ENCODE measurements around the gene HRH1.

The HRH1 gene

DNA sequence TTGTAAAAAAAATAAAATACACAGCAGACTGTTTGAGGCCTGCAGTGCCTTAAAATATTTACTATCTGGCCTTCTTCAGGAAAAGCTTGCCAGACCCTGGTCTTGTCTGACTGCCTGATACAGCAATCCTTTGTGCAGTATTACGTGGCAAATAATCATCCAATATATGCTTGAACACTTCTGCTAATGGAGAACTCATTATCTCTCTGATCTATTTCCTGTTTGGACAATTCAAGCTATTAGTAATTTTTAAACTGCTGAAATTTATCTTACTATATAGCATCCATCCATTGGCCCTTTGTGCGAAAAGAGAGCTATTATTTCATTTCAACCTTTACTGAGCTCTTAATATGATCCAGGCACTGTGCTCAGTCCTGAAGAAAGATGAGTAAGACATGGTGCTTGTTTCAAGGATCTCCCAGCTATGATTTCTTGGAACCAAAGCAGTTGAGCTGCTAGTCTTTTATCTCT is 133.8 kb downstream of the HRH1 start:
- in situ Hi-C loops (cut with HindIII; ENCODE audit: low pct_ligation_motif_present, low pct_unique_long_range_greater_than_20kb, low sequenced_read_pairs) = no loop called here
- peak; percentile 12 for DNase-seq

GRCh38 chr3:11288786-11289637 is 134.7 kb downstream of the HRH1 start:
- DNase-seq = peak; percentile 76
- in situ Hi-C loops (cut with HindIII; ENCODE audit: low pct_ligation_motif_present, low pct_unique_long_range_greater_than_20kb, low sequenced_read_pairs) = no loop called here

DNA sequence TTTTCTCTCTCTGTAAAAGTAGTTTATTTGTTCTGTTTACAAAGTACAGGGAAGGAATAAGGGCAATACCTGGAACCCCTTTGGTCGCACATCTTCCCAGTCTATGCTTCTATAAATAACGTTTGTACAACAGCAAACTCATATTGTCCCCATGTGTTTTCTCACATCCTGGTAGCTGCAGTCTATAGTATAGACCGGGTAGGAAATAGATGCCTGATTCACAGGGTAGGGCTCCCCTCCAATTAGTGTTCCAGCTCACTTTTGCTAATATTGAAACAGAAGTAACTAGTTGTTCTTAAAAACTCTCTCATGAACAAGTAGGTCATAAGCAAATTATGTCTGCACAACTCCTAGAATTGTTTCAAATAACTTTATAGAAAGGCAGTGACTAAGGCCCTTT is 135.6 kb downstream of the HRH1 start:
- in situ Hi-C loops (cut with HindIII; ENCODE audit: low pct_ligation_motif_present, low pct_unique_long_range_greater_than_20kb, low sequenced_read_pairs) = no loop called here
- no peak for DNase-seq

DNA sequence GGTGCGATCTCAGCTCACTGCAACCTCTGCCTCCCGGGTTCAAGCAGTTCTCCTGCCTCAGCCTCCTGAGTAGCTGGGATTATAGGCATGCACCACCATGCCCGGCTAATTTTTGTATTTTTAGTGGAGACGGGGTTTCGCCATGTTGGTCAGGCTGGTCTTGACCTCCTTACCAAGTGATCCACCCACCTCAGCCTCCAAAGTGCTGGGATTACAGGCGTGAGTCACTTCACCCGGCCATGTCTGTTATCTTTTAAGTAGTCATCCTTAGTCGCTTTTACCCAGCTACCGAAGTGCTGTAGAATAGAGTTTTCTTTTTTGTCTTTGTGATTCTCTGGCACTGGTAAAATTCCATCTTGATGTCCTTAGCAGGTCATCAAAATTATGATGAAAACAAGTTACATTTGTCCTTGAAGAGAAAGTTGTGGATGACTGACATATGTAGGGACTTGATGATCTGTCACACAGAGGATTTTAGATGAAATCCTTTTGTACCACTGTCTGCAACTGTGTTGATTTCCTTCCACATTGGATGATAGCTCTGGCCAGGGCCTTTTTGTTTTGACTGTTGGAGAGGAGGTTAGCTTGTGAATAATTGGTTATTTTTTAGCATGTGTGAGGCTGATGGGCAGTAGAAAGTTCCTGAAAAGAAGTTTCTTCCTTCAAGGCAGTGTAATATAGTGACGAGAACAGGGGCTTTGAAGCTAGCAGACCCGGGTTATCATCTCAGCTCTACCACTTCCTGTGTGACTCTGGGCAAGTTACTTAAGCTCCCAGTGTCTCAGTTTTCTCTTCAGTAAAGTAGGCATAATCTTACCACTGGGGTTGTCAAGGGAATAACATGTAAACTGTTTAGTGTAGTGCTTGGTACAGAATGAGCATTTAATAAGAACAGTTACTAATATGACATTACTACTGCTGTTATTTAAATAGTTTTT is 136.7 kb downstream of the HRH1 start:
- DNase-seq = no peak
- in situ Hi-C loops (cut with HindIII; ENCODE audit: low pct_ligation_motif_present, low pct_unique_long_range_greater_than_20kb, low sequenced_read_pairs) = no loop called here

DNA sequence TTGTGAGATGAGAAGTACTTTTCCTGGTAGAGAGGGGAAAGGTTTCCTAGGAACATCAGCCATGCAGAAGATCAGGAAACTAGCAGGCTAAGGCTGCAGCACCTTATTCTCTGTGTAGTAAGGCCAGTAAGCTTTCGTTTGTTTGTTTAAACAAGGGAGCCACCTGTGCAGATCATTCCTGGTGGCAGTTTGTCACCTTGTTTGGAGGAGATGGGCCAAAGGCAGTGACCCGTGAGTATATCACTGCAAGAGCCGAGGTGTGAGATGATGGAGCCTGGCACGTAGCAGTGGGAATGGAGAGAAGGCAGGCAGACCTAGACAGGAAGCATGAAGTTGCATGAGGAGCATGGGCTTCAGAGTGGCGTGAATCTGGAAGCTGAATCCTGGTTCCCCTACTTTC is 137.5 kb downstream of the HRH1 start:
- no peak for DNase-seq
- in situ Hi-C loops (cut with HindIII; ENCODE audit: low pct_ligation_motif_present, low pct_unique_long_range_greater_than_20kb, low sequenced_read_pairs) = no loop called here

GRCh38 chr3:11297126-11297525 is 142.8 kb downstream of the HRH1 start:
- in situ Hi-C loops (cut with HindIII; ENCODE audit: low pct_ligation_motif_present, low pct_unique_long_range_greater_than_20kb, low sequenced_read_pairs) = no loop called here
- no peak for DNase-seq

DNA sequence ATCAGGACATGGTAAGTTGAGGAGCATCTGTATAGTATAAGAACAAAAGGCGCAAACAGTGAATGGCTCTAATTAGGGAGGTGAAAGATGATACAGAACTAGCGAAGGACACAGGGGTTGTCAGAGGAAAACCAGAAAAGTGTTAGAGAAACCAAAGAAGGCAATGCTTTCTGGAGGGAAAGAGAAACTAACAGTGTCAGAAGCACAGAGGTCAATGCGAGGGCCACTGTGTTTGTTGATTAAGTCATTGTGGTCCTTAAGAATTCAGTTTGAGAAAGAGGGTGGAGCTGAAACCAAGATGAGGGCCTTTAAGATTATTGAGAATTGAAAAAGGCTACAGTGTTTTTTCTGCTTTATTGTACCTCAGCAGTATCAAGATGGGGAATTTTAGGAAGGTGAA is 146.7 kb downstream of the HRH1 start:
- no peak for DNase-seq
- in situ Hi-C loops (cut with HindIII; ENCODE audit: low pct_ligation_motif_present, low pct_unique_long_range_greater_than_20kb, low sequenced_read_pairs) = no loop called here

GRCh38 chr3:11302444-11302843 is 148.2 kb downstream of the HRH1 start:
- DNase-seq = no peak

DNA sequence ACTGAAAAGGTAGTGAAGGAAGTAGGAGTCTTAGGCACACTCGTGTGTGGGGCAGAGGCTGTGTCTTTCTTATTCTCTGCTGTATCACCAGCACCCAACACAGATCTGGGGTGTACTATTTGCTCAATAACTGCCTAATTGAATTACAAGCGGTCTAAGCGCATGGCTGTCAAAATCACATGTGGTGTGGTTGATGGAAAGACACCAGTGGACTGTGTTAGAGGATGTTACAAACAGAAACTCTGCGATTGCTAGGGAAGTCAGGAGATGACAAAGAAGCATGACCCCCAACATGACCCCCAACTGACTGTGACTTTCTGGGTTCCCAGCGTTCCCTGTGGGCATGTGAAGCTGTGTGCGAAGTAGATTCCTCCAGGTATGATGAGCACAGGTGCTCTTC is 149.9 kb downstream of the HRH1 start:
- in situ Hi-C loops (cut with HindIII; ENCODE audit: low pct_ligation_motif_present, low pct_unique_long_range_greater_than_20kb, low sequenced_read_pairs) = no loop called here
- no peak for DNase-seq

More at GRCh38 chr3:11302444-11302843, 148.2 kb downstream of the HRH1 start:
- in situ Hi-C loops (cut with HindIII; ENCODE audit: low pct_ligation_motif_present, low pct_unique_long_range_greater_than_20kb, low sequenced_read_pairs) = no loop called here

- no peak for DNase-seq
- in situ Hi-C loops (cut with HindIII; ENCODE audit: low pct_ligation_motif_present, low pct_unique_long_range_greater_than_20kb, low sequenced_read_pairs) = no loop called here
These were observed 151.2 kb downstream of the HRH1 start for GRCh38 chr3:11305509-11305908.

DNA sequence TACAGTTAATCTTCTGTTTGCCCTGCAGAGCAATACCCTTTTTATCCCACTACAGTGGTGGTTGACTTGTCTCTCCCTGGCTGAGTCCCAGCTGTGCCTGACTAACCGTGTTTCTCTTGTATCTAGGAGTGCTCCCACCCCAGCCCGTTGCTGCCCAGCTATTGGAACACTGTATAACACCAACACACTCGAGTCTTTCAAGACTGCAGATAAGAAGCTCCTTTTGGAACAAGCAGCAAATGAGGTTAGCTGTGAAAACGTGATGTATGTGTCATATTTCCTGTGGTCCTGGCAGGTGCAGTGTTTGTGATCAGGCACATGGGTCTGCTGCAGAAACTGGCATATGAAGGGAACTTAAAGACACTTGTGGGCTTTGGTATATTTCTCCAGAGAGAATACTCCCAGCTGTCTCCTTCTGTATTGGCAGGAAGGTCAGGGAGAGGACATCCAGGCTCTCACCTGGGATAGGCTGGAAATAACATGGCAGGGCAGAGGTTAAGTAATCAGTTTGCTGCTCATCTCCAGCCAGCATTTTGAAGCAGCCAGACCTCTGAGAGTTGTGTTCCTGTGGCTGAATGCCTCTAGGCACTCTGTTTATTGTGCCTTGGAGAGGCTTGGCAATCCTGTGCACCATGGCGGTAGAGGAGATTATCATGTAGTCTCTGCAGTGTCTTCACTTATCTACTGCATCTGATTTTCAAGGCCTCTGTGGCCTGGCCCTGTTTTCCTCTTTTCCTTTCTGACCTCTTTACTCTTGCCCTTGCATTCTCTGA is 152.7 kb downstream of the HRH1 start:
- in situ Hi-C loops (cut with HindIII; ENCODE audit: low pct_ligation_motif_present, low pct_unique_long_range_greater_than_20kb, low sequenced_read_pairs) = no loop called here

GRCh38 chr3:11307830-11308432 is 153.6 kb downstream of the HRH1 start:
- in situ Hi-C loops (cut with HindIII; ENCODE audit: low pct_ligation_motif_present, low pct_unique_long_range_greater_than_20kb, low sequenced_read_pairs) = no loop called here
- DNase-seq = no peak

More for the DNA sequence above, 152.7 kb downstream of the HRH1 start:
- DNase-seq = no peak

DNA sequence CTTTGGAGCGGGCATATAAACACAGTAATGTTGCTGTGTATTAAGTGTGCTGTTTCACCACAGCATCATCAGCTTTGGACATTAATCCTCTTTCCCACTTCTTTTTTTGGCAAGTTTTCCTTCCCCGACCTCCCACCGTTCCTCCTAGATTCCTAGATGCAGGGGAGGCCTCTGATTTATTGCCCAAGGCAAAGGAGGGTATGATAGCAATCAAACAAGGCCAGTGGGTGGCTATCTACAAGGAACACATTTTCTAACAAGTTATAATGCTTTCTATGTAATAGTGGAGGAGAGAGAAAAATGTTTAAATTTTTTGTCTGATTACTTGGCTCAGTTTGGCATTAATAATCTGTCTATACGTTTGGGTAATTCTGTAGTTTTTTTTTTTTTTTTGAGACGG is 156.0 kb downstream of the HRH1 start:
- DNase-seq = no peak
- in situ Hi-C loops (cut with HindIII; ENCODE audit: low pct_ligation_motif_present, low pct_unique_long_range_greater_than_20kb, low sequenced_read_pairs) = no loop called here

- DNase-seq = no peak
- in situ Hi-C loops (cut with HindIII; ENCODE audit: low pct_ligation_motif_present, low pct_unique_long_range_greater_than_20kb, low sequenced_read_pairs) = no loop called here
These were observed 157.9 kb downstream of the HRH1 start for GRCh38 chr3:11312166-11312565.
